AG04450 (cell line): ENCODE results near the gene RPS6KC1. TPM values are rescaled to one million over a fixed set of nuclear protein-coding genes. Genes with fewer than 3 reads are reported as not detected.

Source experiments
- CTCF ChIA-PET: fragments of 300-600, 350-600 bp; formaldehyde crosslinking; extraction: SDS; loops from one replicate; lab custom pipeline; 2022; ENCODE audit warnings: antibody characterized with exemption, inconsistent platforms; lab: Charles Lee
- POLR2A ChIA-PET: fragments of 350-600 bp; formaldehyde crosslinking; extraction: SDS; loops from one replicate; lab custom pipeline; 2021; ENCODE audit warnings: antibody characterized with exemption, inconsistent platforms; lab: Yijun Ruan, JAX
- DNase-seq: peaks from one replicate; pipeline ENCODE4 v3.0.0-alpha.2; 2011; ENCODE audit warnings: low read depth, low spot score
- H3K27ac ChIP-seq: one replicate; pipeline ENCODE4 v1.5.1; 2012; ENCODE audit warnings: low read depth, low read length, control low read depth
- H3K27me3 ChIP-seq: one replicate; pipeline ENCODE4 v1.6.0; 2012; ENCODE audit warnings: low read length; ENCODE audit not compliant: control insufficient read depth, insufficient read depth
- H3K4me3 ChIP-seq: 2 replicates; pipeline ENCODE4 v1.5.1; 2011; ENCODE audit warnings: mild to moderate bottlenecking, low read depth, low read length, control low read depth
- H3K9me3 ChIP-seq: 2 replicates; pipeline ENCODE4 v1.5.1; 2012; ENCODE audit warnings: low read length; ENCODE audit not compliant: control insufficient read depth, insufficient read depth
- CTCF ChIP-seq: IDR thresholded peaks from 2 replicates; pipeline ENCODE4 v1.5.1; 2011; ENCODE audit warnings: low read depth, low read length, control low read depth, inconsistent platforms
- polyA plus RNA-seq: library from polyadenylated mRNA; depleted of rRNA; stranded (reverse); fragments of >200 nt; gene quantifications from 2 replicates; pipeline ENCODE4 v1.2.3, GENCODE V29; 2011

RPS6KC1 gene
- polyA plus RNA-seq, 1 experiment, result 25.3 TPM

- POLR2A ChIA-PET, result no interaction called here
- CTCF ChIA-PET, result no interaction called here
- no peaks in the 10 kb centered on the region for H3K27me3 ChIP-seq
- H3K9me3 ChIP-seq, result no peaks in the 10 kb centered on the region
- TF ChIP-seq CTCF, result no peak
- H3K27ac ChIP-seq, result no peak overlapping the region
- H3K4me3 ChIP-seq, result no peak overlapping the region
- DNase-seq, result no peak
These were observed 199.4 kb downstream of the RPS6KC1 start for GRCh38 chr1:213250446-213250845.

GRCh38 chr1:213251972-213252371 is 200.9 kb downstream of the RPS6KC1 start:
- Histone ChIP-seq H3K4me3 (no peak overlapping the region), H3K27me3 (no peaks in the 10 kb centered on the region), H3K9me3 (no peaks in the 10 kb centered on the region), H3K27ac (no peak overlapping the region)
- no peak for TF ChIP-seq CTCF
- ChIA-PET POLR2A (no interaction called here), CTCF (no interaction called here)
- no peak for DNase-seq

GRCh38 chr1:213256438-213257087 is 205.5 kb downstream of the RPS6KC1 start:
- Histone ChIP-seq H3K27ac (no peak overlapping the region), H3K4me3 (no peak overlapping the region), H3K27me3 (no peaks in the 10 kb centered on the region), H3K9me3 (no peaks in the 10 kb centered on the region)
- ChIA-PET CTCF (interaction anchor here (1.0 kb wide), 2 partner anchors 11 to 12 kb away, joined by 4 to 5 read pairs; no protein-coding TSS in a partner anchor), POLR2A (no interaction called here)
- no peak for DNase-seq
- no peak for TF ChIP-seq CTCF

GRCh38 chr1:213260311-213261075 is 209.5 kb downstream of the RPS6KC1 start:
- TF ChIP-seq CTCF, result no peak
- H3K4me3 ChIP-seq, result no peak overlapping the region
- POLR2A ChIA-PET, result no interaction called here
- DNase-seq, result no peak
- H3K9me3 ChIP-seq, result no peaks in the 10 kb centered on the region
- H3K27me3 ChIP-seq, result no peaks in the 10 kb centered on the region
- CTCF ChIA-PET, result no interaction called here
- no peak overlapping the region for H3K27ac ChIP-seq

- H3K9me3 ChIP-seq, result no peaks in the 10 kb centered on the region
- ChIA-PET POLR2A (no interaction called here), CTCF (interaction anchor here (1.0 to 2.0 kb wide), 2 partner anchors 20 to 997 kb away, joined by 3 to 7 read pairs; no protein-coding TSS in a partner anchor)
- no peak for TF ChIP-seq CTCF
- DNase-seq, result no peak
- H3K4me3 ChIP-seq, result no peak overlapping the region
- no peaks in the 10 kb centered on the region for H3K27me3 ChIP-seq
- no peak overlapping the region for H3K27ac ChIP-seq
These were observed 213.5 kb downstream of the RPS6KC1 start for GRCh38 chr1:213264531-213264930.
